ENCODE results near the gene SPACDR.

SPACDR gene

GRCh38 chr7:100486753-100487446 is 22.8 kb upstream of the SPACDR start:
- H3K4me3 ChIP-seq (ENCODE audit: low read depth, low read length) = no peak overlapping the region
- TF ChIP-seq, protein P1, sequence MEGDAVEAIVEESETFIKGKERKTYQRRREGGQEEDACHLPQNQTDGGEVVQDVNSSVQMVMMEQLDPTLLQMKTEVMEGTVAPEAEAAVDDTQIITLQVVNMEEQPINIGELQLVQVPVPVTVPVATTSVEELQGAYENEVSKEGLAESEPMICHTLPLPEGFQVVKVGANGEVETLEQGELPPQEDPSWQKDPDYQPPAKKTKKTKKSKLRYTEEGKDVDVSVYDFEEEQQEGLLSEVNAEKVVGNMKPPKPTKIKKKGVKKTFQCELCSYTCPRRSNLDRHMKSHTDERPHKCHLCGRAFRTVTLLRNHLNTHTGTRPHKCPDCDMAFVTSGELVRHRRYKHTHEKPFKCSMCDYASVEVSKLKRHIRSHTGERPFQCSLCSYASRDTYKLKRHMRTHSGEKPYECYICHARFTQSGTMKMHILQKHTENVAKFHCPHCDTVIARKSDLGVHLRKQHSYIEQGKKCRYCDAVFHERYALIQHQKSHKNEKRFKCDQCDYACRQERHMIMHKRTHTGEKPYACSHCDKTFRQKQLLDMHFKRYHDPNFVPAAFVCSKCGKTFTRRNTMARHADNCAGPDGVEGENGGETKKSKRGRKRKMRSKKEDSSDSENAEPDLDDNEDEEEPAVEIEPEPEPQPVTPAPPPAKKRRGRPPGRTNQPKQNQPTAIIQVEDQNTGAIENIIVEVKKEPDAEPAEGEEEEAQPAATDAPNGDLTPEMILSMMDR (IDR thresholded peaks at IDR 0.05; ENCODE audit: insufficient read depth, low read length, missing control alignments) = no peak
- CTCF ChIA-PET = interaction anchor here (1.2 to 7.0 kb wide), 5 partner anchors 6 to 76 kb away, joined by 4 to 42 read pairs (median 6); partner anchors contain the start of genes NYAP1 and TSC22D4
- POLR2A ChIA-PET = interaction anchor here (0.7 to 1.4 kb wide), 2 partner anchors 8 to 10 kb away, joined by 3 to 4 read pairs; partner anchors contain the start of gene TSC22D4
- DNase-seq (ENCODE audit: low read depth, low spot score) = no peak

DNA sequence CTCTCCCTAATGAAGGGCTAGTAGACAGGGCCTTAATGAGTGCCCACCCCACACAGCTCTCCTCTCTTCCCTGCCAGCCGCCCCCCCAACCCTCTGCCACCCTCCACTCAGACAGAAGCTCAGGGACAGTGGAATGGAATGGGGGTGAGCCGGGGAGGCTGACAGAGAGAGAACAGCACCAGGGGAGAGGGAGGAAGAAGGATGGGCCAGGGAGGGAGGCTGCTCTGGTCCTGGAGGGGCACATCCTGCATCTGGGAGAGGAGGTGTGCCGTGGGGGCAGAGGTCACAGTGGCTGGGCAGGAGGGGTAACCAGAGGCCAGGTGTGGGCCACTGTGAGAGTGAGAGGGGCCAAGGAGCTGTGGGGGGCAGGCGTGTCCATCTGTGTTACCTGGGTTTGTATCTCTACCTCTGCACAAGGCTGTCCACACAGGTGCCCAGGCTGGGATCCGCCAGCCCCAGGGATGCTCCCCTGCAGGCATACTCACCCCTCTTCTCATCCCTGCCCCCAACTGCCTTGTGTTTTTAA is 22.1 kb upstream of the SPACDR start:
- POLR2A ChIA-PET = no interaction called here
- CTCF ChIA-PET = interaction anchor here (1.0 to 1.7 kb wide), 3 partner anchors 17 to 147 kb away, joined by 3 to 6 read pairs (median 4); no protein-coding TSS in a partner anchor
- no peak for DNase-seq (ENCODE audit: low read depth, low spot score)

GRCh38 chr7:100485471-100485876 is 21.4 kb upstream of the SPACDR start:
- TF ChIP-seq, protein P1 (IDR thresholded peaks at IDR 0.05; ENCODE audit: insufficient read depth, low read length, missing control alignments) = no peak

More for the DNA sequence above, 22.1 kb upstream of the SPACDR start:
- H3K4me3 ChIP-seq (ENCODE audit: low read depth, low read length) = no peak overlapping the region
- TF ChIP-seq, protein P1 (IDR thresholded peaks at IDR 0.05; ENCODE audit: insufficient read depth, low read length, missing control alignments) = no peak

DNA sequence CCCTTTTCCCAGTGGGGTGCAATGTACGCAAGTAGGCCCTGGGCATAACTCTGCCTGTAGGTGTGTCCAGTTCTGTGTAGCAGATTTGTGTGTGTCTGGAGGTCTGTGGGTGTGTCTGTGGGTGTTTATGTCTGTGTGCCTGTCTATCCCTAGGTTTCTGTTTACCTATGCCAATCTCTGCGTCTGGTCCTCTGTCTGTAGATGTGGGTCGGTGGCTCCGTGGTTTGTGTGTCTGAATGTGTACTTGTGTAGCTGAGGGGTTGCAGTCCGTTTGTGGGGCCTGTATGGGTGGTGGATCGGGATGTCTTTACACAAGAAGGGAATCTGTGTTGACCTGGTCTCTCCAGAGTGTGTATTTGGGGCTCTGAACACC is 20.6 kb upstream of the SPACDR start:
- ChIA-PET POLR2A (no interaction called here), CTCF (interaction anchor here (0.8 to 1.7 kb wide), 4 partner anchors 12 to 75 kb away, joined by 3 to 6 read pairs (median 4); no protein-coding TSS in a partner anchor)
- H3K4me3 ChIP-seq (ENCODE audit: low read depth, low read length) = peak overlapping the region; percentile 58
- TF ChIP-seq, protein P1 (IDR thresholded peaks at IDR 0.05; ENCODE audit: insufficient read depth, low read length, missing control alignments) = no peak
- DNase-seq (ENCODE audit: low read depth, low spot score) = no peak

More at GRCh38 chr7:100485471-100485876, 21.4 kb upstream of the SPACDR start:
- no peak overlapping the region for H3K4me3 ChIP-seq (ENCODE audit: low read depth, low read length)
- no peak for DNase-seq (ENCODE audit: low read depth, low spot score)
- CTCF ChIA-PET = interaction anchor here (1.0 to 1.7 kb wide), 4 partner anchors 16 to 147 kb away, joined by 3 to 6 read pairs (median 4); no protein-coding TSS in a partner anchor
- POLR2A ChIA-PET = no interaction called here

DNA sequence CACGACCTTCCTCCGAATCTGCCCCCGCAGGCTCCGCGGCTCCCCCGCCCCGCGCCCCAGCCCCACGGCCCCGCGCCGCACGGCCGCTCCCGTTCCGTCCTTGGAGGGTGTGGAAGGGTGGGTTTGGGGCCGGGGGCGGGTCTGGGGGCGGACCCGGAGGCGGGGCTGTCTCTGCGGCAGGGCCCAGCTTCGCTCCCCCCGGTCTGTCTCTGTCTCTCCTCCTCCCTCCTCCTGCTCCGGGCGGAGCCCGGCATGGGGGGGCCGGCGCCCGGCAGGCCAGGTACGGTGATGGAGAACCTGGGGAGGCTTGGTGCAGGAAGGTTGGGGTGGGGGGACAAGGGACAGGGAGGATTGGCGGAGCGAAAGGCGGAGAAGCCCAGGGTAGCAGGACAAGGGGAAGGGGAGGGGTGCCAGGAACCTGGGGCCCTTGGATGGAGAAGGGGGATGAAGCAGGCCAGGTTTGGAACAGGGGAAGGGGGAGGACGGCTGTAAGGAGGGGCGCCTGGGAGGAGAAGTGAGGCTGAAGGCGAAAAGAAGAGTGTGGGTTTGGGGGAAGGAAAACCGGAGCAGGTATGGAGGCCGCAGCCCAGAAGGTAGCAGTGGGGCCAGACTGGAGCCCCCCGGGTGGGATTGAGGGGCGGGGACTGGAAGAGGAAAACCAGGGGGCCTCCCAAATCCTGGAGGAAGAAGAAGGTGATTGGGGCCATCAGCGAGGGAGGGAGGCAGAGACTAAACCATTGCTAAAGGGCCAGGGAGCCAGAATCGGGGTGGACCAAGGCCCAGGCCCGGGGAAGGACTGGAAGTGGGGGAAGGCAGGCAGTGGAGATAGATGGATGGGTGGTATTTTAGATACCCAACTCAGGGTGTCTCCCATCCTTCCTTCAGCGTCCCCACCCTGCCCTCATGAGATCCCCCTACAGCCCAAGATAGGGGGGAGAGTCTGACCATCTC is 19.9 kb upstream of the SPACDR start, which contains the start of gene NYAP1:
Gene NYAP1 (plus strand): TSS at position 206 of the 951 bp plus-strand sequence. CDS start 1,385 bp downstream, outside the sequence.
- H3K4me3 ChIP-seq (ENCODE audit: low read depth, low read length) = peak within 1 kb of the TSS; percentile 58
- CTCF ChIA-PET = interaction anchor here (0.8 to 12.2 kb wide), 11 partner anchors 6 to 208 kb away, joined by 3 to 257 read pairs (median 16); partner anchors contain the start of gene AGFG2
- POLR2A ChIA-PET = interaction anchor here (0.6 kb wide), 1 partner anchor 25 kb away, joined by 3 read pairs; no protein-coding TSS in a partner anchor
- TF ChIP-seq, protein P1 (IDR thresholded peaks at IDR 0.05; ENCODE audit: insufficient read depth, low read length, missing control alignments) = no peak
- DNase-seq (ENCODE audit: low read depth, low spot score) = no peak

Data from AG04449 (cell line).